K562 (cell line): ENCODE data around the gene SUB1. TPM values are rescaled to one million over a fixed set of nuclear protein-coding genes. Genes with fewer than 3 reads are reported as not detected.

Source experiments
- BHLHE40 ChIP-seq: IDR thresholded peaks from 2 replicates; pipeline ENCODE4 v1.6.1; 2011; ENCODE audit warnings: low read length, improper control_type of control experiment
- FOSL1 ChIP-seq: fragments of 200-800 bp; sonication (Bioruptor generic); conservative IDR thresholded peaks from 2 replicates; pipeline ENCODE4 v1.6.1; 2016; ENCODE audit warnings: missing genetic modification characterization, missing compliant biosample characterization
- GABPB1 ChIP-seq: sonication (generic); formaldehyde crosslinking; IDR thresholded peaks from 2 replicates; pipeline ENCODE4 v1.8.0; 2022; ENCODE audit warnings: mild to moderate bottlenecking, missing genetic modification reagents
- GTF2F1 ChIP-seq: IDR thresholded peaks from 2 replicates; pipeline ENCODE4 v1.6.1; 2011; ENCODE audit warnings: low read depth, low read length, improper control_type of control experiment
- HLTF ChIP-seq: fragments of 450-650 bp; IDR thresholded peaks from 2 replicates; pipeline ENCODE4 v1.6.1; 2016
- KLF1 ChIP-seq: fragments of 450-650 bp; IDR thresholded peaks from 2 replicates; pipeline ENCODE4 v1.6.1; 2016; ENCODE audit warnings: missing genetic modification characterization, missing compliant biosample characterization
- LCOR ChIP-seq: sonication (generic); formaldehyde crosslinking; IDR thresholded peaks from 2 replicates; pipeline ENCODE4 v1.8.0; 2022; ENCODE audit warnings: mild to moderate bottlenecking, missing genetic modification reagents
- LEF1 ChIP-seq: fragments of 450-650 bp; IDR thresholded peaks from 2 replicates; pipeline ENCODE4 v1.6.1; 2016; ENCODE audit warnings: mild to moderate bottlenecking
- MBD2 ChIP-seq: sonication (generic); IDR thresholded peaks from 2 replicates; pipeline ENCODE4 v1.6.1; 2016; ENCODE audit warnings: low read depth, borderline replicate concordance
- POLR2H ChIP-seq: IDR thresholded peaks from 2 replicates; pipeline ENCODE4 v1.6.1; 2016; ENCODE audit warnings: missing genetic modification characterization, low read depth, mild to moderate bottlenecking, control low read depth, missing compliant biosample characterization, moderate library complexity
- POU5F1 ChIP-seq: fragments of 150-350 bp; IDR thresholded peaks from 2 replicates; pipeline ENCODE4 v1.6.1; 2014; ENCODE audit warnings: borderline replicate concordance, low read length, low read depth, mild to moderate bottlenecking; ENCODE audit not compliant: partially characterized antibody
- RBFOX2 ChIP-seq: fragments of 200-400 bp; formaldehyde crosslinking; IDR thresholded peaks from 2 replicates; pipeline ENCODE4 v1.6.1; 2017; ENCODE audit warnings: low read depth, mild to moderate bottlenecking, low read length, moderate library complexity
- RBM25 ChIP-seq: fragments of 200-400 bp; formaldehyde crosslinking; IDR thresholded peaks from 2 replicates; pipeline ENCODE4 v1.6.1; 2018; ENCODE audit warnings: low read length, low read depth, moderate library complexity; ENCODE audit not compliant: severe bottlenecking
- SIRT6 ChIP-seq: IDR thresholded peaks from one replicate; pipeline ENCODE4 v1.6.1; 2012; ENCODE audit warnings: low read depth, mild to moderate bottlenecking, control low read depth, inconsistent platforms, low read length, moderate library complexity
- SMARCA5 ChIP-seq: fragments of 450-650 bp; IDR thresholded peaks from 2 replicates; pipeline ENCODE4 v1.6.1; 2016
- SNIP1 ChIP-seq: fragments of 450-650 bp; IDR thresholded peaks from 2 replicates; pipeline ENCODE4 v1.7.1; 2017; ENCODE audit warnings: low read depth, mild to moderate bottlenecking
- TRIM24 ChIP-seq, 2 experiments: fragments of 450-650 bp; IDR thresholded peaks; 2 replicates each; pipeline ENCODE4 v1.6.1; 2016
- TRIM28 ChIP-seq: fragments of 450-650 bp; IDR thresholded peaks from 2 replicates; pipeline ENCODE4 v1.6.1; 2017
- ZKSCAN3 ChIP-seq: fragments of 250-450 bp; sonication (Bioruptor Pico); IDR thresholded peaks from 2 replicates; pipeline ENCODE4 v1.4.0; 2020
- ZNF184 ChIP-seq: sonication (generic); formaldehyde crosslinking; IDR thresholded peaks from 2 replicates; pipeline ENCODE4 v1.5.0; 2020; ENCODE audit warnings: missing genetic modification reagents
- ZNF3 ChIP-seq: fragments of 250-450 bp; sonication (Bioruptor Pico); IDR thresholded peaks from 2 replicates; pipeline ENCODE4 v1.5.0; 2021; ENCODE audit warnings: mild to moderate bottlenecking, moderate library complexity
- ZNF696 ChIP-seq: fragments of 250-450 bp; sonication (Bioruptor Pico); conservative IDR thresholded peaks from 2 replicates; pipeline ENCODE4 v1.4.0; 2020; ENCODE audit warnings: mild to moderate bottlenecking, moderate library complexity
- polyA plus RNA-seq, 8 experiments: library from polyadenylated mRNA; depleted of rRNA in 4 of 8; stranded (reverse) in 5 of 8; unstranded in 3 of 8; fragments of >200 nt; fragmentation: Nextera tagmentation in 2 of 8; fragmentation: Illumina TruSeq in 1 of 8; extraction: Ambion mirVana in 2 of 8; extraction: Trizol in 1 of 8; gene quantifications; 2 replicates each; pipeline versions ENCODE4 v1.2.1 to v1.2.3, GENCODE V29; 2011 to 2014; ENCODE audit warnings: inconsistent platforms in 1 of 8, missing spikeins in 1 of 8
- total RNA-seq, 7 experiments: library from RNA; depleted of rRNA in 6 of 7; stranded (reverse); fragments of >200 nt in 6 of 7; fragmentation: Illumina TruSeq in 2 of 7; extraction: Trizol in 2 of 7; gene quantifications; 2 replicates each; pipeline versions ENCODE4 v1.2.1 to v1.2.3, GENCODE V29; 2011 to 2021; ENCODE audit warnings: low replicate concordance in 1 of 7
- TF ChIP-seq, protein P1 (sequence below): fragments of 200-800 bp; sonication (Bioruptor generic); IDR thresholded peaks from 2 replicates; pipeline ENCODE4 v1.6.1; 2017; ENCODE audit warnings: missing genetic modification characterization, missing compliant biosample characterization
- TF ChIP-seq, protein P2 (sequence below): fragments of 450-650 bp; formaldehyde crosslinking; IDR thresholded peaks from 2 replicates; pipeline ENCODE4 v1.4.0; 2020; ENCODE audit warnings: mild to moderate bottlenecking
- TF ChIP-seq, protein P3 (sequence below): fragments of 450-650 bp; formaldehyde crosslinking; IDR thresholded peaks from 2 replicates; pipeline ENCODE4 v1.4.0; 2020; ENCODE audit warnings: mild to moderate bottlenecking, moderate library complexity

The SUB1 gene
- total and polyA plus RNA-seq, 9 of the 15 experiments (the other 6 are each of a cell fraction or from before 2014, with no cell fraction given) = 336 to 1,031 (median 700) TPM

DNA sequence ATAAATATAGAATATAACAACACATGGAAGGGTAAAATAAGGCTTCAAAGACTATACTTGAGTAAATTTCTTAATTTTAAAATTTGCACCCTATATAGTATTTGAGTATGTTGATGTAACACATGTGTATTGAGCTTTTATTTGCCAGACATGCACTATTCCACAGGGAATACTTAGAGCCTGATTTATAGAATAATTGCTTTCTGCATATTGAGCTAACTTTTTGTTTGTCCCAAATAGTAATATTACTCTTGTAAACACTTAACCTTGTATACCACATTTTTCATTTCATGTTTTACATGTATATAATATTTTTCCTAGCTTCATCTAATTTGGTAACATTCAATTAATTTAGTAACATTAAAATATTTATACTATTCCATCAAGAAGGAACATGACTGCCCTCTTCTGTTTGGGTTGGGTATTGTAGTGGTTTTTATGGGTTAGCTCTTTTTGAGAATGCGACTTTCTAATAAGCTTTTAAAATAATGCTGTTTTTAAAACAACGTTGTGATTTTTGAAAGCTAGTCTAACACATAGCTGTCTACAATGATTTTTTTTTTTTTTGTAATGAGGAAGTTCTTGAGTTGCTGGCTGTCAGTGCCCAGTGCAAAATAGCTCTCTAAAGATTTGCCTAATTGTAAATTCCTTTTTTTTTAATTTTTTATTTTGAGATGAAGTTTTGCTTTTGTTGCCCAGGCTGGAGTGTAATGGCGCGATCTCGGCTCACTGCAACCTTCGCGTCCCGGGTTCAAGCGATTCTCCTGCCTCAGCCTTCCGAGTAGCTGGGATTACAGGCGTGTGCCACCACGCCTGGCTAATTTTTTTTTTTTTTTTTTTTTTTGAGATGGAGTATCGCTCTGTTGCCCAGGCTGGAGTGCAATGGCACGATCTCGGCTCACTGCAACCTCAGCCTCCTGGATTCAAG, 4.8 kb downstream of the SUB1 start (continued):
- TF ChIP-seq FOSL1 (tag) = 0 out of 2 replicates have a peak, but pooled peaks have one; percentile 13
- TF ChIP-seq, protein P1, sequence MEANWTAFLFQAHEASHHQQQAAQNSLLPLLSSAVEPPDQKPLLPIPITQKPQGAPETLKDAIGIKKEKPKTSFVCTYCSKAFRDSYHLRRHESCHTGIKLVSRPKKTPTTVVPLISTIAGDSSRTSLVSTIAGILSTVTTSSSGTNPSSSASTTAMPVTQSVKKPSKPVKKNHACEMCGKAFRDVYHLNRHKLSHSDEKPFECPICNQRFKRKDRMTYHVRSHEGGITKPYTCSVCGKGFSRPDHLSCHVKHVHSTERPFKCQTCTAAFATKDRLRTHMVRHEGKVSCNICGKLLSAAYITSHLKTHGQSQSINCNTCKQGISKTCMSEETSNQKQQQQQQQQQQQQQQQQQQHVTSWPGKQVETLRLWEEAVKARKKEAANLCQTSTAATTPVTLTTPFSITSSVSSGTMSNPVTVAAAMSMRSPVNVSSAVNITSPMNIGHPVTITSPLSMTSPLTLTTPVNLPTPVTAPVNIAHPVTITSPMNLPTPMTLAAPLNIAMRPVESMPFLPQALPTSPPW = peak; percentile 34; the same call in 1 of the 2 replicates
- TF ChIP-seq GTF2F1 = no peak
- no peak for TF ChIP-seq ZNF3
- peak; percentile 96 for TF ChIP-seq TRIM28
- no peak for TF ChIP-seq ZNF696 (CRISPR knock-in tag)
- TF ChIP-seq SIRT6 = no peak
- TF ChIP-seq ZKSCAN3 (CRISPR knock-in tag) = no peak
- no peak for TF ChIP-seq SMARCA5
- peak; percentile 86; the same call in 1 of the 2 replicates for TF ChIP-seq HLTF
- no peak for TF ChIP-seq RBFOX2
- peak in 1 of 2 experiments; percentile 55; a peak in 1 of 4 replicates for TF ChIP-seq TRIM24 (IDR thresholded peaks at IDR 0.05)
- TF ChIP-seq LCOR = no peak
- TF ChIP-seq GABPB1 = no peak
- peak; percentile 98 for TF ChIP-seq ZNF184
- TF ChIP-seq, protein P2, sequence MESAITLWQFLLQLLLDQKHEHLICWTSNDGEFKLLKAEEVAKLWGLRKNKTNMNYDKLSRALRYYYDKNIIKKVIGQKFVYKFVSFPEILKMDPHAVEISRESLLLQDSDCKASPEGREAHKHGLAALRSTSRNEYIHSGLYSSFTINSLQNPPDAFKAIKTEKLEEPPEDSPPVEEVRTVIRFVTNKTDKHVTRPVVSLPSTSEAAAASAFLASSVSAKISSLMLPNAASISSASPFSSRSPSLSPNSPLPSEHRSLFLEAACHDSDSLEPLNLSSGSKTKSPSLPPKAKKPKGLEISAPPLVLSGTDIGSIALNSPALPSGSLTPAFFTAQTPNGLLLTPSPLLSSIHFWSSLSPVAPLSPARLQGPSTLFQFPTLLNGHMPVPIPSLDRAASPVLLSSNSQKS (CRISPR knock-in tag) = no peak
- peak; percentile 50; the same call in 1 of the 2 replicates for TF ChIP-seq POLR2H
- no peak for TF ChIP-seq BHLHE40
- TF ChIP-seq KLF1 (tag) = no peak
- no peak for TF ChIP-seq MBD2
- no peak for TF ChIP-seq SNIP1
- TF ChIP-seq RBM25 = no peak
- TF ChIP-seq, protein P3, sequence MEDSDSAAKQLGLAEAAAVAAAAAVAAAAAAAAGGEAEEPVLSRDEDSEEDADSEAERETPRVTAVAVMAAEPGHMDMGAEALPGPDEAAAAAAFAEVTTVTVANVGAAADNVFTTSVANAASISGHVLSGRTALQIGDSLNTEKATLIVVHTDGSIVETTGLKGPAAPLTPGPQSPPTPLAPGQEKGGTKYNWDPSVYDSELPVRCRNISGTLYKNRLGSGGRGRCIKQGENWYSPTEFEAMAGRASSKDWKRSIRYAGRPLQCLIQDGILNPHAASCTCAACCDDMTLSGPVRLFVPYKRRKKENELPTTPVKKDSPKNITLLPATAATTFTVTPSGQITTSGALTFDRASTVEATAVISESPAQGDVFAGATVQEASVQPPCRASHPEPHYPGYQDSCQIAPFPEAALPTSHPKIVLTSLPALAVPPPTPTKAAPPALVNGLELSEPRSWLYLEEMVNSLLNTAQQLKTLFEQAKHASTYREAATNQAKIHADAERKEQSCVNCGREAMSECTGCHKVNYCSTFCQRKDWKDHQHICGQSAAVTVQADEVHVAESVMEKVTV = peak; percentile 68
- TF ChIP-seq POU5F1 = no peak
- no peak for TF ChIP-seq LEF1
